GM12891 (cell line): ENCODE results near the gene SMCO4.

ENCODE experiments used
- POLR2A ChIP-seq: IDR thresholded peaks from 2 replicates; pipeline ENCODE4 v1.6.1; 2011; ENCODE audit warnings: low read depth, low read length, control low read depth
- TAF1 ChIP-seq: IDR thresholded peaks from 2 replicates; pipeline ENCODE4 v1.6.1; 2011; ENCODE audit warnings: low read depth, low read length, control low read depth

- TF ChIP-seq TAF1 (no peak), POLR2A (no peak)
These were observed 25.6 kb downstream of the SMCO4 start for GRCh38 chr11:93517611-93518010.
